ENCODE data around the gene RBL2. TPM values are rescaled to one million over a fixed set of nuclear protein-coding genes. Genes with fewer than 3 reads are reported as not detected.
A peak's percentile ranks its signal among the peaks of the same experiment; 100 is the strongest.
"Not testable (repeated sequence)": the region's sequence is repeated elsewhere in the genome, so short reads cannot be mapped to it uniquely, and the experiment has no call there.

RBL2 gene, protein sequence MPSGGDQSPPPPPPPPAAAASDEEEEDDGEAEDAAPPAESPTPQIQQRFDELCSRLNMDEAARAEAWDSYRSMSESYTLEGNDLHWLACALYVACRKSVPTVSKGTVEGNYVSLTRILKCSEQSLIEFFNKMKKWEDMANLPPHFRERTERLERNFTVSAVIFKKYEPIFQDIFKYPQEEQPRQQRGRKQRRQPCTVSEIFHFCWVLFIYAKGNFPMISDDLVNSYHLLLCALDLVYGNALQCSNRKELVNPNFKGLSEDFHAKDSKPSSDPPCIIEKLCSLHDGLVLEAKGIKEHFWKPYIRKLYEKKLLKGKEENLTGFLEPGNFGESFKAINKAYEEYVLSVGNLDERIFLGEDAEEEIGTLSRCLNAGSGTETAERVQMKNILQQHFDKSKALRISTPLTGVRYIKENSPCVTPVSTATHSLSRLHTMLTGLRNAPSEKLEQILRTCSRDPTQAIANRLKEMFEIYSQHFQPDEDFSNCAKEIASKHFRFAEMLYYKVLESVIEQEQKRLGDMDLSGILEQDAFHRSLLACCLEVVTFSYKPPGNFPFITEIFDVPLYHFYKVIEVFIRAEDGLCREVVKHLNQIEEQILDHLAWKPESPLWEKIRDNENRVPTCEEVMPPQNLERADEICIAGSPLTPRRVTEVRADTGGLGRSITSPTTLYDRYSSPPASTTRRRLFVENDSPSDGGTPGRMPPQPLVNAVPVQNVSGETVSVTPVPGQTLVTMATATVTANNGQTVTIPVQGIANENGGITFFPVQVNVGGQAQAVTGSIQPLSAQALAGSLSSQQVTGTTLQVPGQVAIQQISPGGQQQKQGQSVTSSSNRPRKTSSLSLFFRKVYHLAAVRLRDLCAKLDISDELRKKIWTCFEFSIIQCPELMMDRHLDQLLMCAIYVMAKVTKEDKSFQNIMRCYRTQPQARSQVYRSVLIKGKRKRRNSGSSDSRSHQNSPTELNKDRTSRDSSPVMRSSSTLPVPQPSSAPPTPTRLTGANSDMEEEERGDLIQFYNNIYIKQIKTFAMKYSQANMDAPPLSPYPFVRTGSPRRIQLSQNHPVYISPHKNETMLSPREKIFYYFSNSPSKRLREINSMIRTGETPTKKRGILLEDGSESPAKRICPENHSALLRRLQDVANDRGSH
- 9.8 and 12.4 TPM in 2 replicates for total RNA-seq (2014; rRNA removed; shearing (Covaris generic); ENCODE audit: low replicate concordance)

- DNase-seq (ENCODE audit: low read depth): peak; percentile 68
- in situ Hi-C loops (cut with HindIII; ENCODE audit: low pct_unique_long_range_greater_than_20kb, low sequenced_read_pairs): no loop called here
Observed at GRCh38 chr16:53434377-53435065, at the start of gene RBL2. Gene RBL2 (plus strand): TSS chr16:53434471. CDS start chr16:53434557, 86 bp downstream.

GRCh38 chr16:53384610-53385009 lies 49.7 kb upstream of the RBL2 start:
- DNase-seq (ENCODE audit: low read depth); in situ Hi-C loops (cut with HindIII; ENCODE audit: low pct_unique_long_range_greater_than_20kb, low sequenced_read_pairs): not testable (repeated sequence)

DNA sequence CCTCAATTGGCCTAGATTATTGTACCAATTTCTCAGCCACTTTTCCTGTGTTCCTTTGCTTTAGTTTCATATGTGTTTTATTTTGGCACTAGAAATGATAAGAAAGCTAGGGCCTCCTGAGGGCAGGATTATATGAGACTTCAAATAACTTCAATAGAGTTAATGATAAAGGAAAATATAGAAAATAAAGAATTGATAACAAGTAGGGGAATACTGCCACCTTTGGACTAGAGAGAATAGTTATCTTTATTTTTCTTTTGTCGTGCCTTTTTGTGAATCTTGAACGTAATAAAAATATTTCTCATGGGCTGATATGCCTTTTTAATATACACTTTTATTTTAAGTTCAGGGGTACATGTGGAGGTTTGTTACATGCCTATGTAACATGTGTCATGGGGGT lies 29.3 kb upstream of the RBL2 start:
- in situ Hi-C loops (cut with HindIII; ENCODE audit: low pct_unique_long_range_greater_than_20kb, low sequenced_read_pairs): no loop called here
- DNase-seq (ENCODE audit: low read depth): no peak

GRCh38 chr16:53412549-53412948 lies 21.7 kb upstream of the RBL2 start:
- in situ Hi-C loops (cut with HindIII; ENCODE audit: low pct_unique_long_range_greater_than_20kb, low sequenced_read_pairs): no loop called here

DNA sequence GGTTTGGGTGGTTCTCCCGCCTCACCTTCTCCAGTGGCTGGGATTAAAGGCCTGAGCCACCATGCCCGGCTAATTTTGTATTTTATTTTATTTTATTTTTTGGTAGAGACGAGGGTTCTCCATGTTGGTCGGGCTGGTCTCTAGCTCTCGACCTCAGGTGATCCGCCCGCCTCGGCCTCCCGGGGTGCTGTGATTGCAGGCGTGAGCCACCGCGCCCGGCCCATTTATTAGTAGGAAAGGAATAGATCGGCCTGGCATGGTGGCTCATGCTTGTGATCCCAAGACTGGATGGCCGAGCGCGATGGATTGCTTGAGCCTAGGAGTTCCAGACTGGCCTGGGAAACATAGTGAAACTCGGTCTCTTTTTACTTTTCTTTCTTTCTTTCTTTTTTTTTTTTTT lies 20.4 kb upstream of the RBL2 start:
- in situ Hi-C loops (cut with HindIII; ENCODE audit: low pct_unique_long_range_greater_than_20kb, low sequenced_read_pairs): no loop called here
- no peak for DNase-seq (ENCODE audit: low read depth)

More at GRCh38 chr16:53412549-53412948, 21.7 kb upstream of the RBL2 start:
- DNase-seq (ENCODE audit: low read depth): no peak

DNA sequence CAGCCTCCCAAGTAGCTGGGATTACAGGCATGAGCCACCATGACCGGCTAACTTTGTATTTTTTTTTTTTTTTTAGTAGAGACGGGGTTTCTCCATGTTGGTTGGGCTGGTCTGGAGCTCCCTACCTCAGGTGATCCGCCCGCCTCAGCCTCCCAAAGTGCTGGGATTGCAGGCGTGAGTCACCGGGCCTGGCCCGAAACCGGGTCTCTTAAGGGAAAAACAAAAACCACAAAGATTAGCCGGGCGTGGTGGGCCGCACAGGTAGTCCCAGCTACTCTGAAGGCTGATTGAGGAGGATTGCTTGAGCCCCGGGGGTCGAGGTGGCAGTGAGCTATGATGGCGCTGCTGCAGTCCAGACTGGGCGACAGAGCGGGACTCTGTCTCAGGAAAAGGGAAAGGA lies 19.9 kb upstream of the RBL2 start:
- in situ Hi-C loops (cut with HindIII; ENCODE audit: low pct_unique_long_range_greater_than_20kb, low sequenced_read_pairs): no loop called here
- no peak for DNase-seq (ENCODE audit: low read depth)

DNA sequence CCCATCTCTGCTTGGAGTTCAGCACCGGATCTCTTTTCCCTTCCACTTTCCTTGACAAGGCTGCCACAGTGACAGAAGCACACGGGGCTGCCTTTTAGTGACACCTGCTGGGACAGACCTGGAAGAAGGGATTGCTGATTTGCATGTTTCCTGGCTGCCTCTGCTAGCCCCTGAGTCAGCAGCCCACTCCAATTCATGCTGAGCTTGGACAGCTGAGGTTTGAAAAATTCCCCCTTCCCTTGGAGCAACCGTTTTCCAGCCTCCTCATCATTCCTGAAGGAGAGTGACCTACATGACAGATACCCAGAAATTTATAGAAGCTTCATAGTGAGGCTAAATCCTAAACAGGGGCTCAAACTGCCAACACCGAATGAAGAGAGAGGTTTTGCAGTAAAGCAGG lies 18.8 kb upstream of the RBL2 start:
- in situ Hi-C loops (cut with HindIII; ENCODE audit: low pct_unique_long_range_greater_than_20kb, low sequenced_read_pairs): no loop called here
- DNase-seq (ENCODE audit: low read depth): peak; percentile 3

DNA sequence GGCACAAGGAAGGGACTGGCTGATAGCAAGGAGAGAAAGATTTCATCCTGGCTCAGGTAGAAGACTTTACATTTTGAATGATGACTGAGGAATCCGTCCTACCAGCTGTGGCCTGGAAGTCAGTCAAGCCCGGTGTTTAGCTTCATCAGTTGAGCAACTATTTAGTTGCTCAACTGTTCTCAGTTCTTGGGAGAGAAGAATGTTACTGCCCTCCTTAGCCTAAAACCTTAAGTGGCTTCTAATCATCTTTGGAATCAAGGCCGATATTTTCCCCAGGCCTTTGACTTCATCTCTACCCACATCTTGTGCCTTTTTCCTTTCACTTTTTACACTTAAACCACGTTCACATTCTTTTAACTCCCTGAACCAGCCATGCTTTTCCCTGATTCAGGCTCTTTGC lies 17.3 kb upstream of the RBL2 start:
- no peak for DNase-seq (ENCODE audit: low read depth)
- in situ Hi-C loops (cut with HindIII; ENCODE audit: low pct_unique_long_range_greater_than_20kb, low sequenced_read_pairs): no loop called here

- in situ Hi-C loops (cut with HindIII; ENCODE audit: low pct_unique_long_range_greater_than_20kb, low sequenced_read_pairs): no loop called here
- no peak for DNase-seq (ENCODE audit: low read depth)
Observed at GRCh38 chr16:53417976-53418375, 16.3 kb upstream of the RBL2 start.

DNA sequence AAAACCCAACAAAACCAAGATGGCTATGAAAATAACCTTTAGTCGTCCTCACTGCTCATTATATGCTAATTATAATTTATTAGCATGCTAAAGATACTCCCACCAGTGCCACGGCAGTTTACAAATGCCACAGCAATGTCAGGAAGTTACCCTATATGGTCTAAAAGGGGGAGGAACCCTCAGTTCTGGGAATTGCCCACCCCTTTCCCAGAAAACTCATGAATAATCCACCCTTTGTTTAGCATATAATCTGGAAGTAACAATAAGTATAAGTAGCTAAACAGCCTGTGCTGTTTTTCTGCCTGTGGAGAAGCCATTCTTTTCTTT lies 14.9 kb upstream of the RBL2 start:
- DNase-seq (ENCODE audit: low read depth); in situ Hi-C loops (cut with HindIII; ENCODE audit: low pct_unique_long_range_greater_than_20kb, low sequenced_read_pairs): not testable (repeated sequence)

GRCh38 chr16:53421248-53421647 lies 13.0 kb upstream of the RBL2 start:
- in situ Hi-C loops (cut with HindIII; ENCODE audit: low pct_unique_long_range_greater_than_20kb, low sequenced_read_pairs): no loop called here
- no peak for DNase-seq (ENCODE audit: low read depth)

DNA sequence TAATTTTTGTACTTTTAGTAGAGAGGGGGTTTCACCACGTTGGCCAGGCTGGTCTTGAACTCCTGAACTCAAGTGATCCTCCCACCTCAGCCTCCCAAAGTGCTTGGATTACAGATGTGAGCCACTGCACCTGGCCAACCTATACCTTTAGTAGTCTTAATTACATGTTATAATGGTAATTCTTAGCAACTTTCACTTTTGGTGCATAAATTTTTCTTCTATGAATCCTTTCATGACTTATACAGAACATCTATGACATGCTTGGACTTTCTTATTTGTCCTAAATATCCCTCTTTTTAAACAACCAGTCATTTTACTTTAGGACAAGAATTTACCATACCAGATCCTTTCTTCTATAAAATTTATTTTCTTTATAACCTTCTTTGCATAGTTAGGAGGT lies 10.3 kb upstream of the RBL2 start:
- in situ Hi-C loops (cut with HindIII; ENCODE audit: low pct_unique_long_range_greater_than_20kb, low sequenced_read_pairs); DNase-seq (ENCODE audit: low read depth): not testable (repeated sequence)

GRCh38 chr16:53428681-53429080 lies 5.6 kb upstream of the RBL2 start:
- no peak for DNase-seq (ENCODE audit: low read depth)
- in situ Hi-C loops (cut with HindIII; ENCODE audit: low pct_unique_long_range_greater_than_20kb, low sequenced_read_pairs): no loop called here

- no peak for DNase-seq (ENCODE audit: low read depth)
- in situ Hi-C loops (cut with HindIII; ENCODE audit: low pct_unique_long_range_greater_than_20kb, low sequenced_read_pairs): no loop called here
Observed at GRCh38 chr16:53429221-53429943, 4.9 kb upstream of the RBL2 start.

GRCh38 chr16:53430363-53430762 lies 3.9 kb upstream of the RBL2 start:
- in situ Hi-C loops (cut with HindIII; ENCODE audit: low pct_unique_long_range_greater_than_20kb, low sequenced_read_pairs): no loop called here
- DNase-seq (ENCODE audit: low read depth): no peak

DNA sequence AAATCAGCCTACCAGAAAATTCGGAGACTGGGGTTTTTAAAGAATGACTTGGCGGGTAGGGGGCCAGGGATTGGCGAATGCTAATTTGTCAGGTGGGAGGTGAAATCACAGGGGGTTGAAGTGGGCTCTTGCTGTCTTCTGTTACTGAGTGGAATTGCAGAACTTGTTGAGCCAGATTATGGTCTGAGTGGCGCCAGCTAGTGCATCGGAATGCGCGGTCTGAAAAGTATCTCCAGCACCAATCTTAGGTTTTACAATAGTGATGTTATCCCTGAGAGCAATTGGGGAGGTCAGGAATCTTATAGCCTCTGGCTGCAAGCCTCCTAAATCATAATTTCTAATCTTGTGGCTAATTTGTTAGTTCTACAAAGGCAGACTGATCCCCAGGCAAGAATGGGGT lies 762 bp upstream of the RBL2 start:
- in situ Hi-C loops (cut with HindIII; ENCODE audit: low pct_unique_long_range_greater_than_20kb, low sequenced_read_pairs): no loop called here
- DNase-seq (ENCODE audit: low read depth): no peak

DNA sequence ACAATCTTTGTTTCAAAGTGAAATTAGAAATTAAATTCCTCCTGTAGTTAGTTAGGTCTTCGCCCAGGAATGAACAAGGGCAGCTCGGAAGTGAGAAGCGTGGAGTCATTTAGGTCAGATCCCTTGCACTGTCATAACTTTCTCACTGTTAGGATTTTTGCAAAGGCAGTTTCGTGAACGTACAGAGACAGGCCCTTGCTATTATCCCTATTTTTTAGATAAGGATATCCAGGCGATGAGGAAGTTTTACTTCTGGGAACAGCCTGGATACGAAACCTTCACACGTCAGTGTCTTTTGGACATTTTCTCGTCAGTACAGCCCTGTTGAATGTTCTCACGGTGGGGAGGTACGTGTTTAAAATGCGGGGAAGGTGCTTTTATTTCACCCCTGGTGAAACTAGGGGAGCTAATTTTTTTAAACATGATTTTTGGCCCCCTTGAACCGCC lies 318 bp upstream of the RBL2 start:
- peak; percentile 2 for DNase-seq (ENCODE audit: low read depth)
- in situ Hi-C loops (cut with HindIII; ENCODE audit: low pct_unique_long_range_greater_than_20kb, low sequenced_read_pairs): no loop called here

Data from Caki2 (cell line).